ENCODE data around the gene GDF15. TPM values are rescaled to one million over a fixed set of nuclear protein-coding genes. Genes with fewer than 3 reads are reported as not detected.
A peak's percentile ranks its signal among the peaks of the same experiment; 100 is the strongest.

The GDF15 gene
- total RNA-seq, 1 experiment from 2014 or later: 425 TPM

DNA sequence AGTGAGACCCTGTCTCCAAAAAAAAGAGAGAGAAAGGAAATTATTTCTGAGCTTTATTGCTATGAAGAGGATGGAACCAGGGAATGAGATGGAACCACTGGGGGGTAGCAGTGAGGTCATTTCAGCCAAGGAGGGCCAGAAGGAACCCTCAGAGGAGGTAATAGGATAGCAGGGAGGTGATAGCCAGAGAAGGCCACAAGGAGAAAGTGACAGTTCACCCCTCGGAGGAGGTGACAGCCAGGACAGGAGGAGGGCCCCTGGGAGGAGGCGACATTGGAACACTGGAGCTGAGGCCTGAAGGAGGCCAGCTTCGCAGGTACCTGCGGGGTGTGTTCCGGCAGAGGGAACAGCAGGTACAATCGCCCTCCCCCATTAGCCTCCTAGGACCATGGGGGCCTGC, 46.2 kb upstream of the GDF15 start:
- H3K9ac ChIP-seq (ENCODE audit: low read length): no peak overlapping the region

More for the DNA sequence above, 46.2 kb upstream of the GDF15 start:
- peak overlapping the region; percentile 97 for H3K4me2 ChIP-seq (ENCODE audit: low read length)
- H3K4me3 ChIP-seq (replicated peaks in 1 of 2; ENCODE audit: low read depth in 1 of 2, low read length in 2 of 2): peak overlapping the region; percentile 76 to 82; a peak in 2 of 4 replicates
- ChIA-PET CTCF (interaction anchor here (0.6 to 4.1 kb wide), 9 partner anchors 9 to 97 kb away, joined by 3 to 31 read pairs (median 4); no protein-coding TSS in a partner anchor), POLR2A (interaction anchor here (0.8 to 2.3 kb wide), 8 partner anchors 9 to 60 kb away, joined by 3 to 19 read pairs (median 5); partner anchors contain the start of genes GDF15 and JUND), RAD21 (ENCODE audit: low non-redundant PET in 1 of 2, low total read pairs in 2 of 2, uncharacterized antibody in 2 of 2, unreplicated experiment in 2 of 2) (interaction anchor here in 1 of 2 experiments (0.6 to 2.2 kb wide), 4 partner anchors 11 to 84 kb away, joined by 3 to 5 read pairs (median 3); no protein-coding TSS in a partner anchor)
- H3K36me3 ChIP-seq (ENCODE audit: control insufficient read depth in 1 of 2, insufficient read depth in 2 of 2, low read length in 2 of 2): no peaks in the 10 kb centered on the region; a peak in 2 of 4 replicates
- intact Hi-C loops (cut with micrococcal nuclease): loop anchor here (5.0 kb wide), 1 partner anchor 62 kb away; no protein-coding TSS in a partner anchor
- TF ChIP-seq, protein P1, sequence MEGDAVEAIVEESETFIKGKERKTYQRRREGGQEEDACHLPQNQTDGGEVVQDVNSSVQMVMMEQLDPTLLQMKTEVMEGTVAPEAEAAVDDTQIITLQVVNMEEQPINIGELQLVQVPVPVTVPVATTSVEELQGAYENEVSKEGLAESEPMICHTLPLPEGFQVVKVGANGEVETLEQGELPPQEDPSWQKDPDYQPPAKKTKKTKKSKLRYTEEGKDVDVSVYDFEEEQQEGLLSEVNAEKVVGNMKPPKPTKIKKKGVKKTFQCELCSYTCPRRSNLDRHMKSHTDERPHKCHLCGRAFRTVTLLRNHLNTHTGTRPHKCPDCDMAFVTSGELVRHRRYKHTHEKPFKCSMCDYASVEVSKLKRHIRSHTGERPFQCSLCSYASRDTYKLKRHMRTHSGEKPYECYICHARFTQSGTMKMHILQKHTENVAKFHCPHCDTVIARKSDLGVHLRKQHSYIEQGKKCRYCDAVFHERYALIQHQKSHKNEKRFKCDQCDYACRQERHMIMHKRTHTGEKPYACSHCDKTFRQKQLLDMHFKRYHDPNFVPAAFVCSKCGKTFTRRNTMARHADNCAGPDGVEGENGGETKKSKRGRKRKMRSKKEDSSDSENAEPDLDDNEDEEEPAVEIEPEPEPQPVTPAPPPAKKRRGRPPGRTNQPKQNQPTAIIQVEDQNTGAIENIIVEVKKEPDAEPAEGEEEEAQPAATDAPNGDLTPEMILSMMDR (IDR thresholded peaks at IDR 0.05 in 2 of 3, conservative IDR thresholded peaks at IDR 0.05 in 1 of 3; ENCODE audit: borderline replicate concordance in 1 of 3, insufficient read depth in 1 of 3, low read depth in 2 of 3, low read length in 2 of 3): peak in 2 of 3 experiments; percentile 33 to 37; a peak in 5 of 6 replicates
- TF ChIP-seq EGR1 (IDR thresholded peaks at IDR 0.05; ENCODE audit: low read depth): no peak
- no peaks in the 10 kb centered on the region for H3K79me2 ChIP-seq (ENCODE audit: insufficient read depth, low read length)
- H2AFZ ChIP-seq (ENCODE audit: low read depth, low read length, poor library complexity, severe bottlenecking): no peak overlapping the region
- H4K20me1 ChIP-seq (ENCODE audit: insufficient read depth): no peaks in the 10 kb centered on the region
- H3K9me2 ChIP-seq (ENCODE audit: insufficient read depth): no peaks in the 10 kb centered on the region
- H3K27ac ChIP-seq (ENCODE audit: low read depth, low read length): peak overlapping the region; percentile 67; the same call in 1 of the 2 replicates
- no peaks in the 10 kb centered on the region for H3K27me3 ChIP-seq (ENCODE audit: insufficient read depth, low read length)
- H3K9me3 ChIP-seq (ENCODE audit: control insufficient read depth in 1 of 2, insufficient read depth in 1 of 2, low read depth in 1 of 2, low read length in 2 of 2): no peaks in the 10 kb centered on the region
- ATAC-seq: peak; percentile 51
- H3K4me1 ChIP-seq (ENCODE audit: control insufficient read depth in 1 of 2, insufficient read depth in 2 of 2, low read length in 2 of 2): peaks cover 19 to 56% of the 10 kb centered on the region in 2 experiments; a peak in 3 of 4 replicates
- DNase-seq (ENCODE audit: low read depth, low spot score): no peak
- no TSS peak for BruUV-seq (replicated peaks)

Data from HCT116 (cell line).